Measurements from ENCODE around the gene SCO1.
"Not testable (repeated sequence)": the region's sequence is repeated elsewhere in the genome, so short reads cannot be mapped to it uniquely, and the experiment has no call there.

The SCO1 gene

DNA sequence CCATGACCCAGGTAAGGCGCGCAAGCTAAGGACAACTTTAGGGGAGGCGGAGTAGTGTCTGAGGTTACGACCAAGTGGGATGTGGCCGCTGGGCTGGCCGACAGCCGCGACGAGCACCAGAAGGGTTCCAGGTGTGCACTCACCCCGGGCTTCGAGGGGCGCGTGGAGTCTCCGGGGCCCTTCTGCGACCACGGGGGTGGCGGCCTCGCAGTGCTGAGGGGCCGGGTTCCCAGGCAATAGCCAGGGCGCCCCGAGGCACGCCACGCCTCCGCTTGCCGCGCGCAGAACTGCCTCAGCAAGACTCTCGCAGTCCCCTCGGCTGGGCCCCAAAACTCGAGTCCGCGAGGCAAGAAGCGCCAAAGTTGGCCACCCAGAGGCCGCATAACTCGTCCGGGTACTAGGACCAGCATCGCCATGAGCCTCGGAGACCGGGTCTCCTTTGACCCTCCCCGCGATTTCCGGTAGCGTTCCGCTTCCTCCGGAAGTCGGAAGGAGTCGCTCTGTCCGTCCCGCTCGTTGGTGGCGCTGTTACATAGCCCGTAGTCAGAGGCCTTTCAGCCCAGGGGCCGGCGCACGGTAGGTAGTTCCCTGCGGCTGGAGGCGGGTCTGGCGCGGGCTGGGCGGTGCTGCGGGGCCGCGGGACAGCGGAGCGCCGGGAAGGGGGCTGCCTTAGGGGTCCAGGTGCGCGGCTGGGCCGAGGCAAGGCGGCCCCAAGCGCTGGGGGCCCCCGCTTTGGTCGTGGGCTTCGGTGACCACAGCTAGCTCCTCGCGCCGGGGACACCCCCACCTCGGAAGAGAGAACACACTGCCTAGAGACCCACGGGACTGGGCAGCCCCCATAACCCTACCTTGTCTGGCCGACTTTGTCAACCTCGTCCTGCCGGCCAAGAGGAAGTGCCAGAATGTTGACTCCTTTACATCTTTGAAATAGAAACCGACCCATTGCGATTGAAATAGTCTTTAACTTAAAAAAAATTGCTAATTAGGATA is at the start of gene SCO1, which contains the start of gene ADPRM:
SCO1 (minus strand) TSS at position 442 of the 990 bp plus-strand sequence; CDS start at position 416, 26 bp downstream.
ADPRM (plus strand) TSS at position 503 of the 990 bp plus-strand sequence. CDS start 7,333 bp downstream, outside the sequence.
- peak; percentile 96 for DNase-seq (ENCODE audit: low spot score)

DNA sequence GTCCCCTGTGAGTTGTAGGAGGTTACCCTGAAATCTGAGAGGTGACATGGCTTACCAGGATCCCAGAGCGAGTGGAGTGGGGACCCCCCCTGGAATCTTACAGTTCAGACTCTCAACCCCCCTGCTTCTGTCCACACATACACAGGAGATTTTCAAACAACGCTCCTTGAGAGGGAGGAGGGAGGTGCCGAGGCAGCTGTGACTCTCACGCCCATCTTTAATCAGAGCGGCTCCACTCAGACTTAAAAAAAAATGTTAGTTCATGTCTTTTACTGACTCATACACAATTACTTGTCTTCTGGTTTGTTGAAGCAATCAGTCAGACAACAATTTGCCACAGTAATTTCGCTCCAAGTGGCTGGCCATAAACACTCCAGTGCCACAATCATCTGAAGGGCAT is 47.9 kb upstream of the SCO1 start:
- DNase-seq (ENCODE audit: low spot score): peak; percentile 73

GRCh38 chr17:10744501-10745000 is 47.2 kb upstream of the SCO1 start:
- DNase-seq (ENCODE audit: low spot score): no peak

- peak; percentile 75 for DNase-seq (ENCODE audit: low spot score)
These were observed 46.1 kb upstream of the SCO1 start for GRCh38 chr17:10743316-10744009.

GRCh38 chr17:10742431-10742830 is 45.1 kb upstream of the SCO1 start:
- no peak for DNase-seq (ENCODE audit: low spot score)

DNA sequence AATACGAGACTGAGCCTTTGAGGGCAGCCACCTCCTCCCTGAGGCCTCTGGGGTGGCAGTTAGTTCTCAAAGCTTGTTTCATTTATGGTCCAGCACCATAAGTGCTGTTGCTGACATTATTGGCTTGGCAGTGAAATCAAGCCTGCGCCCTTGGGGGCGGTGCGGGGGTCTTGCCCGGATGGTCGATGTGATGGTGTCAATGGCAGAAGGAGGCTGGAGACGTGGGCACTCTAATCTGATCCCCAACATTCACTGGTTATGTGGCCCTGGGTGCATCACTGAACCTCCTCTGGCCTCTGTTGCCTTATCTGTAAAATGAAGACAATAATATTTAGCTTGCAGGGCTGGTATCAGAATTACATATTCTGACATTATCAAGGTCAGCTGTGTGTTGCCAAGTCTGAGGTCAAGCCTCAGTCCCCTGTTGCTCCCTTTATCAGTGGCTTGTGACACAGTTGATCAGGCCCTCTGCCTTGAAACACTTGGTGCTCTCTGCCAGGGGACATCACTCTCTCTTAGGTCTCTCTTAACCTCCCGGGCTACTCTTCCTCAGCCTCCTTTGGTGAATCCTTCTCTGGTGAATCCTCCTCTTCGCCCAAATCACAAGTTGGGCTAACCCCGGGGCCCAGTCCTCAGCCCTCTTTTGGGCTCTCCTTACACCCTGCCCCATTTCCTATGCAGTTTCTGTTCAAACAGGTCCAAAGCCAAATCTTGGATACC is 44.2 kb upstream of the SCO1 start:
- DNase-seq (ENCODE audit: low spot score): no peak

- DNase-seq (ENCODE audit: low spot score): no peak
These were observed 42.1 kb upstream of the SCO1 start for GRCh38 chr17:10739386-10739785.

- DNase-seq (ENCODE audit: low spot score): no peak
These were observed 41.4 kb upstream of the SCO1 start for GRCh38 chr17:10738521-10739258.

- DNase-seq (ENCODE audit: low spot score): no peak
These were observed 40.4 kb upstream of the SCO1 start for GRCh38 chr17:10737736-10738135.

GRCh38 chr17:10737168-10737622 is 39.9 kb upstream of the SCO1 start:
- DNase-seq (ENCODE audit: low spot score): peak; percentile 81

- no peak for DNase-seq (ENCODE audit: low spot score)
These were observed 38.5 kb upstream of the SCO1 start for GRCh38 chr17:10735821-10736220.

GRCh38 chr17:10735251-10735650 is 37.9 kb upstream of the SCO1 start:
- no peak for DNase-seq (ENCODE audit: low spot score)

- no peak for DNase-seq (ENCODE audit: low spot score)
These were observed 36.3 kb upstream of the SCO1 start for GRCh38 chr17:10733666-10734065.

DNA sequence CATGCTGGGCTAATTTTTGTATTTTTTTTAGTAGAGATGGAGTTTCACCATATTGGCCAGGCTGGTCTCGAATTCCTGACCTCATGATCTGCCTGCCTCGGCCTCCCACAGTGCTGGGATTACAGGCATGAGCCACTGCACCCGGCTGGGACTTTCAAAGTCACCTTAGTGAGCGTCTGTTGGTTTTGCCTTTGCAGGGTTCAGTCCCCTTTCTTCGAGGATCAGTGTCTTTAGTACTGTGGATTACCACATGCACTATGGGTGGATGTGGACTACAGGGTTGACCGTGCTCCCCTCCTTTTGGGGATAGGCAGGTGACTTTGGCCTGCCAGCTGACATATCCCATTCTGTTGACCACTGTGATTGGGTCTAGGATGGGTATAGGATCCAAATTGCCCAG is 34.8 kb upstream of the SCO1 start:
- not testable (repeated sequence) for DNase-seq (ENCODE audit: low spot score)

DNA sequence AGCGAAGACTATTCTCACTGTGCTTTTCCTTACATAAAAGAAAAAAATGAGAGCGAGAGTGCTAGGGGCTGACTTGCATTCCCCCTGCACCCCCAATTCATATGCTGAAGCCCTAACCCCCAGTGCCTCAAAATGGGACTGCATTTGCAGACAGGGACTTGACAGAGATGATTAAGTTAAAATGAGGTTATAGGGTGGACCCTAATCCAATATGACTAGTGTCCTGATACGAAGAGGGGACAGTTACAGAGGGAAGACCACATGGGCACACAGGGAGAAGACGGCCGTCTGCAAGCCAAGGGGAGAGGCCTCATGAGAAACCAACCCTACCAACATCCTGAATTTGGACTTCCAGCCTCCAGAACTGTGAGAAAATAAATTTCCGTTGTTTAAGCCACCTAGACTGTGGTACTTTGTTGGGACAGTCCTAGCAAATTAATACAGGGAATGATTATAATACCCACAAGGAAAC is 34.1 kb upstream of the SCO1 start:
- DNase-seq (ENCODE audit: low spot score): no peak

- DNase-seq (ENCODE audit: low spot score): not testable (repeated sequence)
These were observed 32.9 kb upstream of the SCO1 start for GRCh38 chr17:10730247-10730646.

GRCh38 chr17:10729334-10730193 is 32.2 kb upstream of the SCO1 start, which contains the start of gene TMEM220:
Gene TMEM220 (minus strand): TSS chr17:10730023. CDS start chr17:10729851, 172 bp downstream.
- peak; percentile 88 for DNase-seq (ENCODE audit: low spot score)

- DNase-seq (ENCODE audit: low spot score): no peak
These were observed 31.1 kb upstream of the SCO1 start for GRCh38 chr17:10728331-10728892.

- no peak for DNase-seq (ENCODE audit: low spot score)
These were observed 29.9 kb upstream of the SCO1 start for GRCh38 chr17:10727192-10727591.

GRCh38 chr17:10726196-10726595 is 28.9 kb upstream of the SCO1 start:
- no peak for DNase-seq (ENCODE audit: low spot score)

All from AG20443 (cell line).